SK-N-SH (cell line): ENCODE results near the gene MAB21L1.

Experiments used
- CTCF ChIP-seq: fragments of 200-600 bp; sonication (generic); IDR thresholded peaks from 2 replicates; pipeline ENCODE4 v1.6.1; 2017; ENCODE audit warnings: antibody characterized with exemption, mild to moderate bottlenecking, moderate library complexity
- EP300 ChIP-seq, 2 experiments: IDR thresholded peaks; 2 replicates each; pipeline versions ENCODE4 v1.4.0 to v1.6.1; 2012; ENCODE audit warnings: borderline replicate concordance in 1 of 2, low read depth in 1 of 2, low read length in 1 of 2
- GABPA ChIP-seq: IDR thresholded peaks from 2 replicates; pipeline ENCODE4 v1.4.0; 2012; ENCODE audit warnings: low read depth, mild to moderate bottlenecking
- GATA2 ChIP-seq: sonication (generic); formaldehyde crosslinking; IDR thresholded peaks from 2 replicates; pipeline ENCODE4 v1.5.0; 2020; ENCODE audit warnings: mild to moderate bottlenecking, missing genetic modification reagents
- MAX ChIP-seq: IDR thresholded peaks from 2 replicates; pipeline ENCODE4 v1.4.0; 2012; ENCODE audit warnings: low read depth
- POLR2AphosphoS5 ChIP-seq: IDR thresholded peaks from 2 replicates; pipeline ENCODE4 v1.6.1; 2012; ENCODE audit warnings: low read depth, low read length
- RCOR1 ChIP-seq: fragments of 150-350 bp; IDR thresholded peaks from 2 replicates; pipeline ENCODE4 v1.6.1; 2017; ENCODE audit warnings: antibody characterized with exemption, low read length
- REST ChIP-seq: IDR thresholded peaks from 2 replicates; pipeline ENCODE4 v1.6.1; 2012; ENCODE audit warnings: mild to moderate bottlenecking, low read depth, low read length, moderate library complexity
- RFX5 ChIP-seq: IDR thresholded peaks from 2 replicates; pipeline ENCODE4 v1.6.1; 2012; ENCODE audit warnings: mild to moderate bottlenecking, improper control_type of control experiment, low read length
- SIN3A ChIP-seq: IDR thresholded peaks from 2 replicates; pipeline ENCODE4 v1.6.1; 2012; ENCODE audit warnings: low read depth, mild to moderate bottlenecking, low read length, moderate library complexity, borderline replicate concordance
- TAF1 ChIP-seq: IDR thresholded peaks from 2 replicates; pipeline ENCODE4 v1.6.1; 2012; ENCODE audit warnings: low read depth, mild to moderate bottlenecking, low read length, moderate library complexity, borderline replicate concordance
- YY1 ChIP-seq: IDR thresholded peaks from 2 replicates; pipeline ENCODE4 v1.4.0; 2012; ENCODE audit warnings: low read depth, mild to moderate bottlenecking
- TF ChIP-seq, protein P1 (sequence below): IDR thresholded peaks from 2 replicates; pipeline ENCODE4 v1.4.0; 2012; ENCODE audit warnings: low read depth, borderline replicate concordance
- TF ChIP-seq, protein P2 (sequence below): fragments of 150-350 bp; IDR thresholded peaks from 2 replicates; pipeline ENCODE4 v1.6.1; 2016; ENCODE audit warnings: mild to moderate bottlenecking, low read depth, low read length

- TF ChIP-seq CTCF (no peak), SIN3A (no peak), RCOR1 (peak; percentile 34), TAF1 (peak; percentile 56; the same call in 1 of the 2 replicates), MAX (no peak; the same call in 1 of the 2 replicates), YY1 (no peak), REST (peak; percentile 21; the same call in 1 of the 2 replicates), EP300 (IDR thresholded peaks at IDR 0.05; ENCODE audit: borderline replicate concordance in 1 of 2, low read depth in 1 of 2, low read length in 1 of 2) (0 out of 4 replicates have a peak, but pooled peaks of 1 of the 2 experiments have one; percentile 13), GABPA (no peak; the same call in 1 of the 2 replicates), POLR2AphosphoS5 (peak; percentile 56; the same call in 1 of the 2 replicates), GATA2 (CRISPR knock-in tag) (peak; percentile 37; the same call in 1 of the 2 replicates), RFX5 (no peak)
- TF ChIP-seq, protein P1, sequence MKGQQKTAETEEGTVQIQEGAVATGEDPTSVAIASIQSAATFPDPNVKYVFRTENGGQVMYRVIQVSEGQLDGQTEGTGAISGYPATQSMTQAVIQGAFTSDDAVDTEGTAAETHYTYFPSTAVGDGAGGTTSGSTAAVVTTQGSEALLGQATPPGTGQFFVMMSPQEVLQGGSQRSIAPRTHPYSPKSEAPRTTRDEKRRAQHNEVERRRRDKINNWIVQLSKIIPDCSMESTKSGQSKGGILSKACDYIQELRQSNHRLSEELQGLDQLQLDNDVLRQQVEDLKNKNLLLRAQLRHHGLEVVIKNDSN: no peak
- TF ChIP-seq, protein P2, sequence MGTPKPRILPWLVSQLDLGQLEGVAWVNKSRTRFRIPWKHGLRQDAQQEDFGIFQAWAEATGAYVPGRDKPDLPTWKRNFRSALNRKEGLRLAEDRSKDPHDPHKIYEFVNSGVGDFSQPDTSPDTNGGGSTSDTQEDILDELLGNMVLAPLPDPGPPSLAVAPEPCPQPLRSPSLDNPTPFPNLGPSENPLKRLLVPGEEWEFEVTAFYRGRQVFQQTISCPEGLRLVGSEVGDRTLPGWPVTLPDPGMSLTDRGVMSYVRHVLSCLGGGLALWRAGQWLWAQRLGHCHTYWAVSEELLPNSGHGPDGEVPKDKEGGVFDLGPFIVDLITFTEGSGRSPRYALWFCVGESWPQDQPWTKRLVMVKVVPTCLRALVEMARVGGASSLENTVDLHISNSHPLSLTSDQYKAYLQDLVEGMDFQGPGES: no peak
These were observed 5.5 kb downstream of the MAB21L1 start for GRCh38 chr13:35470671-35471661.
